ENCODE data around the gene PPIF.

PPIF gene

GRCh38 chr10:79378647-79379511 lies 31.6 kb downstream of the PPIF start:
- ChIA-PET CTCF (interaction anchor here (0.6 kb wide), 1 partner anchor 797 kb away, joined by 4 read pairs; no protein-coding TSS in a partner anchor), POLR2A (ENCODE audit: low non-redundant PET) (no interaction called here)
- no peak for DNase-seq (ENCODE audit: low spot score)
- H3K27ac ChIP-seq: no peak overlapping the region
- TF ChIP-seq CTCF (conservative IDR thresholded peaks at IDR 0.05; ENCODE audit: low read depth): no peak

GRCh38 chr10:79379512-79380124 lies 32.3 kb downstream of the PPIF start:
- H3K27ac ChIP-seq: no peak overlapping the region
- ChIA-PET POLR2A (ENCODE audit: low non-redundant PET) (no interaction called here), CTCF (interaction anchor here (0.9 kb wide), 1 partner anchor 13 kb away, joined by 3 read pairs; no protein-coding TSS in a partner anchor)
- no peak for TF ChIP-seq CTCF (conservative IDR thresholded peaks at IDR 0.05; ENCODE audit: low read depth)
- DNase-seq (ENCODE audit: low spot score): no peak

- no peak overlapping the region for H3K27ac ChIP-seq
- ChIA-PET POLR2A (ENCODE audit: low non-redundant PET) (no interaction called here), CTCF (interaction anchor here (0.9 kb wide), 1 partner anchor 14 kb away, joined by 3 read pairs; no protein-coding TSS in a partner anchor)
- TF ChIP-seq CTCF (conservative IDR thresholded peaks at IDR 0.05; ENCODE audit: low read depth): no peak
- no peak for DNase-seq (ENCODE audit: low spot score)
Measured at GRCh38 chr10:79380125-79380945, 33.1 kb downstream of the PPIF start.

GRCh38 chr10:79380946-79381721 lies 33.9 kb downstream of the PPIF start:
- POLR2A ChIA-PET (ENCODE audit: low non-redundant PET): no interaction called here
- no peak for DNase-seq (ENCODE audit: low spot score)
- H3K27ac ChIP-seq: no peak overlapping the region

GRCh38 chr10:79381804-79382221 lies 34.5 kb downstream of the PPIF start:
- no peak overlapping the region for H3K27ac ChIP-seq
- CTCF ChIA-PET: no interaction called here
- POLR2A ChIA-PET (ENCODE audit: low non-redundant PET): no interaction called here
- DNase-seq (ENCODE audit: low spot score): no peak
- no peak for TF ChIP-seq CTCF (conservative IDR thresholded peaks at IDR 0.05; ENCODE audit: low read depth)

More at GRCh38 chr10:79380946-79381721, 33.9 kb downstream of the PPIF start:
- CTCF ChIA-PET: no interaction called here
- TF ChIP-seq CTCF (conservative IDR thresholded peaks at IDR 0.05; ENCODE audit: low read depth): no peak
